HepG2 (cell line): ENCODE data around the gene NCOA1. TPM values are rescaled to one million over a fixed set of nuclear protein-coding genes. Genes with fewer than 3 reads are reported as not detected.

ENCODE experiments used
- ATAC-seq: fragments of 200-7000 bp; cut with Tn5 transposase; 3 replicates; pipeline ENCODE4 v1.9.1; 2020; ENCODE audit warnings: mild to moderate bottlenecking, moderate library complexity
- BruUV-seq: library from RNA; stranded (reverse); fragments of 400-500 nt; replicated peaks from 2 replicates; lab custom pipeline; 2021; lab: Mats Ljungman, UMichigan
- CTCF ChIA-PET: fragments of 300-600 bp; formaldehyde crosslinking; extraction: SDS; loops from one replicate; lab custom pipeline; 2021; ENCODE audit warnings: low total read pairs, inconsistent platforms, low intra/inter-chr PET ratio; lab: Yijun Ruan, JAX
- POLR2A ChIA-PET: fragments of 350-600 bp; sonication (Branson Sonifier 250); formaldehyde crosslinking; loops from one replicate; lab custom pipeline; 2020; ENCODE audit warnings: antibody characterized with exemption, inconsistent platforms; lab: Yijun Ruan, JAX
- DNase-seq: peaks from one replicate; pipeline ENCODE4 v3.0.0-alpha.2; 2015; ENCODE audit warnings: low spot score
- FAIRE-seq: peaks from 3 replicates; lab custom pipeline; 2011; peaks lifted over from hg19 to GRCh38; lab: Jason Lieb, UNC
- H2AFZ ChIP-seq: one replicate; pipeline ENCODE4 v1.6.1; 2011; ENCODE audit warnings: low read length, inconsistent platforms
- H3K27ac ChIP-seq: fragments of 300-600 bp; 3 replicates; pipeline ENCODE4 v1.8.0; 2011; ENCODE audit warnings: mixed run types, mild to moderate bottlenecking, mixed read lengths, low read length, inconsistent platforms; ENCODE audit not compliant: insufficient read depth; ENCODE audit errors: extremely low read length
- H3K27me3 ChIP-seq, 2 experiments: fragments of 200-600 bp in 1 of 2; 2 replicates in 1 of 2; 3 replicates in 1 of 2; pipeline versions ENCODE4 v1.6.0 to v1.8.0; 2011; ENCODE audit warnings: low read length in 2 of 2, mild to moderate bottlenecking in 2 of 2, moderate library complexity in 2 of 2, inconsistent platforms in 1 of 2; ENCODE audit not compliant: insufficient read depth in 2 of 2, control insufficient read depth in 1 of 2
- H3K36me3 ChIP-seq, 2 experiments: fragments of 200-600 bp in 1 of 2; replicated peaks in 1 of 2; 2 replicates in 1 of 2; 3 replicates in 1 of 2; pipeline versions ENCODE4 v1.5.1 to v1.8.0; 2011; ENCODE audit warnings: low read length in 2 of 2, inconsistent platforms in 1 of 2; ENCODE audit not compliant: insufficient read depth in 2 of 2, control insufficient read depth in 1 of 2
- H3K4me1 ChIP-seq: 2 replicates; pipeline ENCODE4 v1.5.1; 2012; ENCODE audit warnings: low read length, inconsistent platforms; ENCODE audit not compliant: insufficient read depth
- H3K4me2 ChIP-seq: 2 replicates; pipeline ENCODE4 v1.6.0; 2011; ENCODE audit warnings: low read depth, low read length, inconsistent platforms
- H3K4me3 ChIP-seq, 3 experiments: fragments of 200-600 bp in 1 of 3; sonication (generic), shearing (Covaris generic) in 1 of 3; replicated peaks in 1 of 3; 2 replicates each; pipeline ENCODE4 v1.5.1; 2011 to 2016; ENCODE audit warnings: low read length in 3 of 3, inconsistent platforms in 2 of 3, low read depth in 2 of 3, mild to moderate bottlenecking in 2 of 3, control low read depth in 1 of 3, mixed read lengths in 1 of 3; ENCODE audit not compliant: insufficient read depth in 1 of 3
- H3K79me2 ChIP-seq: one replicate; pipeline ENCODE4 v1.6.1; 2011; ENCODE audit warnings: low read length, inconsistent platforms; ENCODE audit not compliant: insufficient read depth
- H3K9ac ChIP-seq: 2 replicates; pipeline ENCODE4 v1.6.0; 2011; ENCODE audit warnings: mild to moderate bottlenecking, low read depth, low read length, inconsistent platforms; ENCODE audit not compliant: insufficient read depth
- H3K9me3 ChIP-seq: 2 replicates; pipeline ENCODE4 v1.5.1; 2012; ENCODE audit warnings: mild to moderate bottlenecking, low read length
- H4K20me1 ChIP-seq: 2 replicates; pipeline ENCODE4 v1.6.0; 2011; ENCODE audit warnings: inconsistent platforms, mild to moderate bottlenecking, low read length, moderate library complexity; ENCODE audit not compliant: insufficient read depth
- BRCA1 ChIP-seq: sonication (generic); formaldehyde crosslinking; IDR thresholded peaks from 2 replicates; pipeline ENCODE4 v1.4.0; 2020; ENCODE audit warnings: missing genetic modification reagents
- CENPX ChIP-seq: sonication (generic); formaldehyde crosslinking; IDR thresholded peaks from 2 replicates; pipeline ENCODE4 v1.9.0; 2021; ENCODE audit warnings: mild to moderate bottlenecking, missing genetic modification reagents, moderate library complexity
- GFI1 ChIP-seq: sonication (generic); formaldehyde crosslinking; IDR thresholded peaks from 2 replicates; pipeline ENCODE4 v1.5.0; 2020; ENCODE audit warnings: missing genetic modification reagents, mild to moderate bottlenecking, borderline replicate concordance
- NFIC ChIP-seq: IDR thresholded peaks from 2 replicates; pipeline ENCODE4 v1.6.1; 2012; ENCODE audit warnings: mild to moderate bottlenecking, low read length, inconsistent platforms
- PCBP2 ChIP-seq: fragments of 200-400 bp; formaldehyde crosslinking; optimal IDR thresholded peaks from 2 replicates; pipeline ENCODE3; 2018; ENCODE audit warnings: low read length, low read depth; ENCODE audit not compliant: poor library complexity, severe bottlenecking
- SAFB2 ChIP-seq: sonication (generic); formaldehyde crosslinking; IDR thresholded peaks from 2 replicates; pipeline ENCODE4 v1.5.1; 2020; ENCODE audit warnings: missing genetic modification reagents, low read depth, mild to moderate bottlenecking, borderline replicate concordance
- SATB2 ChIP-seq: sonication (generic); formaldehyde crosslinking; IDR thresholded peaks from 2 replicates; pipeline ENCODE4 v1.5.0; 2020; ENCODE audit warnings: missing genetic modification reagents
- TOPORS ChIP-seq: sonication (generic); formaldehyde crosslinking; IDR thresholded peaks from 2 replicates; pipeline ENCODE4 v1.8.0; 2023; ENCODE audit warnings: mild to moderate bottlenecking, missing genetic modification reagents
- U2AF2 ChIP-seq: fragments of 200-400 bp; formaldehyde crosslinking; IDR thresholded peaks from 2 replicates; pipeline ENCODE4 v1.6.1; 2017; ENCODE audit warnings: low read depth, mild to moderate bottlenecking, low read length
- XBP1 ChIP-seq: sonication (generic); formaldehyde crosslinking; IDR thresholded peaks from 2 replicates; pipeline ENCODE4 v1.5.0; 2020; ENCODE audit warnings: missing genetic modification reagents
- XRCC5 ChIP-seq: fragments of 200-400 bp; formaldehyde crosslinking; optimal IDR thresholded peaks from 2 replicates; pipeline ENCODE3; 2017; ENCODE audit warnings: mild to moderate bottlenecking, low read length
- ZNF30 ChIP-seq: sonication (generic); formaldehyde crosslinking; IDR thresholded peaks from 2 replicates; pipeline ENCODE4 v1.5.0; 2020; ENCODE audit warnings: mild to moderate bottlenecking, missing genetic modification reagents
- ZNF530 ChIP-seq: sonication (generic); formaldehyde crosslinking; IDR thresholded peaks from 2 replicates; pipeline ENCODE4 v1.5.0; 2020; ENCODE audit warnings: low read depth, mild to moderate bottlenecking, missing genetic modification reagents
- ZNF577 ChIP-seq: sonication (generic); formaldehyde crosslinking; IDR thresholded peaks from 2 replicates; pipeline ENCODE4 v1.4.0; 2020; ENCODE audit warnings: mild to moderate bottlenecking, low read depth, missing genetic modification reagents, borderline replicate concordance
- ZNF768 ChIP-seq: sonication (generic); formaldehyde crosslinking; IDR thresholded peaks from 2 replicates; pipeline ENCODE4 v1.4.0; 2020; ENCODE audit warnings: missing genetic modification reagents
- ZSCAN29 ChIP-seq: sonication (generic); formaldehyde crosslinking; conservative IDR thresholded peaks from 2 replicates; pipeline ENCODE4 v1.4.0; 2020; ENCODE audit warnings: mild to moderate bottlenecking, missing genetic modification reagents
- ZSCAN31 ChIP-seq: sonication (generic); formaldehyde crosslinking; IDR thresholded peaks from 2 replicates; pipeline ENCODE4 v1.5.0; 2020; ENCODE audit warnings: low read depth, mild to moderate bottlenecking, missing genetic modification reagents
- WGBS: methylation state at CpG from one replicate; pipeline ENCODE4 v1.1.6; 2017; ENCODE audit warnings: low lambda C conversion rate; 5-methylcytosine and 5-hydroxymethylcytosine counted together
- in situ Hi-C: cut with HindIII; loops from 2 replicates; pipeline ENCODE4 v1.10.0; 2017; ENCODE audit warnings: low pct_unique_long_range_greater_than_20kb; ENCODE audit not compliant: extremely low pct_ligation_motif_present
- intact Hi-C: fragments of 100-400 bp; cut with micrococcal nuclease; formaldehyde crosslinking; loops from one replicate; pipeline ENCODE4 v1.10.0; 2022; ENCODE audit not compliant: unreplicated experiment
- polyA plus RNA-seq, 8 experiments: library from polyadenylated mRNA; depleted of rRNA in 3 of 8; stranded (reverse) in 7 of 8; unstranded in 1 of 8; fragments of >200 nt; fragmentation: Illumina TruSeq in 4 of 8; extraction: Trizol in 4 of 8; gene quantifications; 2 replicates each; pipeline versions ENCODE4 v1.2.1 to v1.2.3, GENCODE V29; 2011 to 2016; ENCODE audit warnings: low read depth in 4 of 8, missing spikeins in 1 of 8, mixed read lengths in 1 of 8; ENCODE audit not compliant: insufficient read depth in 1 of 8
- total RNA-seq, 5 experiments: library from RNA; depleted of rRNA; stranded (reverse); fragments of >200 nt; fragmentation: Illumina TruSeq; extraction: Trizol; gene quantifications; 2 replicates each; pipeline ENCODE4 v1.2.3, GENCODE V29; 2016; ENCODE audit warnings: low read depth in 1 of 5
- TF ChIP-seq, protein P1 (sequence below): sonication (generic); formaldehyde crosslinking; IDR thresholded peaks from 2 replicates; pipeline ENCODE4 v1.8.0; 2022; ENCODE audit warnings: mild to moderate bottlenecking, missing genetic modification reagents, borderline replicate concordance
- TF ChIP-seq, protein P2 (sequence below): sonication (generic); formaldehyde crosslinking; IDR thresholded peaks from 2 replicates; pipeline ENCODE4 v1.5.0; 2020; ENCODE audit warnings: missing genetic modification reagents
- TF ChIP-seq, protein P3 (sequence below): IDR thresholded peaks from 2 replicates; pipeline ENCODE4 v1.6.1; 2016; ENCODE audit warnings: control low read depth
- TF ChIP-seq, protein P4 (sequence below): sonication (generic); formaldehyde crosslinking; IDR thresholded peaks from 2 replicates; pipeline ENCODE4 v1.8.0; 2022; ENCODE audit warnings: missing genetic modification reagents, mild to moderate bottlenecking, borderline replicate concordance

The NCOA1 gene
- total and polyA plus RNA-seq, 2 of the 13 experiments (the other 11 are each of a cell fraction or from before 2014, with no cell fraction given): 10.0 to 10.4 TPM

DNA sequence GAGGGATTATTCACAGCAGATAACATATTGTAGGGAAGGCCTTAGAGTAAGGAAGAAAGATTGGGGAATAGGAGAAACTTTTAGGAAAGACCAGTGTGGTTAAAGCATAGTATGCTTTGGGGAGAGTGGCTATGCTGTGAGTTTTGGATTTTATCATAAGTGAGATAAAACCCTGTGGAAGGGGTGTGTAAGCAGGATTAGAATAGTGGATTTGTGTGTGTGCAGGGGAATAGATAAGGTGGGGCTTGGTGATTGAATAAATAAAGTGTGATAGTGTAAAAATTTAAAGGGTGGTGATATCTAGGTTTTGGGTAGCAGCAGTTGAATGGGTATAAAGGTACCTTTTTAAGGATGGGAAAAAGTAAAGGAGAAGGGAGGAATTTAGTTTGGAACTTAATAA is 137.7 kb downstream of the NCOA1 start:
- H3K9me3 ChIP-seq: no peaks in the 10 kb centered on the region

DNA sequence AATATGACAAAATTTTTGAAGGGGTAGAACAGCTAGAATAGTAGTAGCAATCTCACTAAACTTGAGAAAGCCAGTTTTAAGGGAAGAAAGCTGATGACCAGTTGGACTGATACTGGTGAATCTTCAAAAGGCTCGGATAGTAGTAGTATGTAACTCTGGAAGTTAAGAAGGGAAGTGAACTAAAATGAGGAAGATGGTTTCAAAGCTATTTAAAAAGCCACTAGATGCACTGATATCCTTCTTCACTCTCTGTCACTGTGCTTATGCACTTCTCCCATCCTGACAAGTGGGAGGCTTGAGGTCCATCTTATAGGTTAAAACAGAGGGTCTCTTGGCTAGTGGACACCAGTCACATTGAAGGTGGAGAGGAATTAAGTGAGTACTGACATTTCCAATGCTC is 141.1 kb downstream of the NCOA1 start:
- Histone ChIP-seq H3K9ac (no peak overlapping the region), H3K4me3 (no peak overlapping the region), H3K4me1 (no peaks in the 10 kb centered on the region), H4K20me1 (no peaks in the 10 kb centered on the region), H3K79me2 (no peaks in the 10 kb centered on the region), H3K36me3 (no peaks in the 10 kb centered on the region), H3K9me3 (no peaks in the 10 kb centered on the region), H3K4me2 (no peak overlapping the region), H3K27ac (no peak overlapping the region), H2AFZ (no peak overlapping the region), H3K27me3 (no peaks in the 10 kb centered on the region)
- BruUV-seq: no TSS peak
- FAIRE-seq: no peak
- intact Hi-C loops: no loop called here
- ATAC-seq: no peak
- DNase-seq: no peak
- in situ Hi-C loops: no loop called here
- 83% methylated on average over 1 of the region's 1 CpG for WGBS
- POLR2A ChIA-PET: no interaction called here
- CTCF ChIA-PET: no interaction called here
- no peak for TF ChIP-seq U2AF2
- no peak for TF ChIP-seq XRCC5
- TF ChIP-seq ZSCAN31 (CRISPR knock-in tag): no peak
- TF ChIP-seq, protein P1, sequence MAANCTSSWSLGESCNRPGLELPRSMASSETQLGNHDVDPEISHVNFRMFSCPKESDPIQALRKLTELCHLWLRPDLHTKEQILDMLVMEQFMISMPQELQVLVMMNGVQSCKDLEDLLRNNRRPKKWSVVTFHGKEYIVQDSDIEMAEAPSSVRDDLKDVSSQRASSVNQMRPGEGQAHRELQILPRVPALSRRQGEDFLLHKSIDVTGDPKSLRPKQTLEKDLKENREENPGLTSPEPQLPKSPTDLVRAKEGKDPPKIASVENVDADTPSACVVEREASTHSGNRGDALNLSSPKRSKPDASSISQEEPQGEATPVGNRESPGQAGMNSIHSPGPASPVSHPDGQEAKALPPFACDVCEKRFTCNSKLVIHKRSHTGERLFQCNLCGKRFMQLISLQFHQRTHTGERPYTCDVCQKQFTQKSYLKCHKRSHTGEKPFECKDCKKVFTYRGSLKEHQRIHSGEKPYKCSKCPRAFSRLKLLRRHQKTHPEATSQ (CRISPR knock-in tag): no peak
- TF ChIP-seq GFI1 (CRISPR knock-in tag): no peak
- TF ChIP-seq, protein P2, sequence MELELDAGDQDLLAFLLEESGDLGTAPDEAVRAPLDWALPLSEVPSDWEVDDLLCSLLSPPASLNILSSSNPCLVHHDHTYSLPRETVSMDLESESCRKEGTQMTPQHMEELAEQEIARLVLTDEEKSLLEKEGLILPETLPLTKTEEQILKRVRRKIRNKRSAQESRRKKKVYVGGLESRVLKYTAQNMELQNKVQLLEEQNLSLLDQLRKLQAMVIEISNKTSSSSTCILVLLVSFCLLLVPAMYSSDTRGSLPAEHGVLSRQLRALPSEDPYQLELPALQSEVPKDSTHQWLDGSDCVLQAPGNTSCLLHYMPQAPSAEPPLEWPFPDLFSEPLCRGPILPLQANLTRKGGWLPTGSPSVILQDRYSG (CRISPR knock-in tag): no peak
- no peak for TF ChIP-seq XBP1 (CRISPR knock-in tag)
- TF ChIP-seq ZNF768 (CRISPR knock-in tag): no peak
- TF ChIP-seq TOPORS (CRISPR knock-in tag): no peak
- TF ChIP-seq NFIC: no peak

More for the DNA sequence above, 137.7 kb downstream of the NCOA1 start:
- Histone ChIP-seq H3K4me1 (no peaks in the 10 kb centered on the region), H3K36me3 (no peaks in the 10 kb centered on the region), H3K4me2 (no peak overlapping the region), H3K9ac (no peak overlapping the region), H3K27ac (no peak overlapping the region), H3K79me2 (no peaks in the 10 kb centered on the region), H3K4me3 (no peak overlapping the region), H4K20me1 (no peaks in the 10 kb centered on the region), H3K27me3 (no peaks in the 10 kb centered on the region), H2AFZ (no peak overlapping the region)
- intact Hi-C loops (no loop called here), in situ Hi-C loops (no loop called here)
- TF ChIP-seq ZNF577 (CRISPR knock-in tag) (no peak), ZSCAN29 (CRISPR knock-in tag) (no peak), ZNF530 (CRISPR knock-in tag) (no peak), SATB2 (no peak), SAFB2 (CRISPR knock-in tag) (no peak), CENPX (CRISPR knock-in tag) (no peak), PCBP2 (no peak), ZNF30 (CRISPR knock-in tag) (no peak), BRCA1 (CRISPR knock-in tag) (no peak)
- TF ChIP-seq, protein P3, sequence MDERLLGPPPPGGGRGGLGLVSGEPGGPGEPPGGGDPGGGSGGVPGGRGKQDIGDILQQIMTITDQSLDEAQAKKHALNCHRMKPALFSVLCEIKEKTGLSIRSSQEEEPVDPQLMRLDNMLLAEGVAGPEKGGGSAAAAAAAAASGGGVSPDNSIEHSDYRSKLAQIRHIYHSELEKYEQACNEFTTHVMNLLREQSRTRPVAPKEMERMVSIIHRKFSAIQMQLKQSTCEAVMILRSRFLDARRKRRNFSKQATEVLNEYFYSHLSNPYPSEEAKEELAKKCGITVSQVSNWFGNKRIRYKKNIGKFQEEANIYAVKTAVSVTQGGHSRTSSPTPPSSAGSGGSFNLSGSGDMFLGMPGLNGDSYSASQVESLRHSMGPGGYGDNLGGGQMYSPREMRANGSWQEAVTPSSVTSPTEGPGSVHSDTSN (CRISPR knock-in tag): no peak
- TF ChIP-seq, protein P4, sequence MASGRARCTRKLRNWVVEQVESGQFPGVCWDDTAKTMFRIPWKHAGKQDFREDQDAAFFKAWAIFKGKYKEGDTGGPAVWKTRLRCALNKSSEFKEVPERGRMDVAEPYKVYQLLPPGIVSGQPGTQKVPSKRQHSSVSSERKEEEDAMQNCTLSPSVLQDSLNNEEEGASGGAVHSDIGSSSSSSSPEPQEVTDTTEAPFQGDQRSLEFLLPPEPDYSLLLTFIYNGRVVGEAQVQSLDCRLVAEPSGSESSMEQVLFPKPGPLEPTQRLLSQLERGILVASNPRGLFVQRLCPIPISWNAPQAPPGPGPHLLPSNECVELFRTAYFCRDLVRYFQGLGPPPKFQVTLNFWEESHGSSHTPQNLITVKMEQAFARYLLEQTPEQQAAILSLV (CRISPR knock-in tag): no peak
- no peak for FAIRE-seq
- no peak for DNase-seq
- no peak for ATAC-seq
- ChIA-PET CTCF (no interaction called here), POLR2A (no interaction called here)
- BruUV-seq: no TSS peak
